Testis (tissue), 2 donors: ENCODE results near the gene SCYGR2.

Experiments
- CTCF ChIP-seq, 3 experiments: fragments of 450-650 bp in 2 of 3; fragments of 200-600 bp in 1 of 3; sonication (generic) in 1 of 3; IDR thresholded peaks; one replicate each; pipeline ENCODE4 v1.5.1; 2016 to 2019; ENCODE audit warnings: antibody characterized with exemption in 3 of 3, mild to moderate bottlenecking in 2 of 3, moderate library complexity in 1 of 3
- POLR2A ChIP-seq: fragments of 450-650 bp; IDR thresholded peaks from one replicate; pipeline ENCODE4 v1.6.1; 2017; ENCODE audit warnings: antibody characterized with exemption, mild to moderate bottlenecking, moderate library complexity

- TF ChIP-seq CTCF (IDR thresholded peaks at IDR 0.05) (no peak), POLR2A (no peak)
Observed at GRCh38 chr2:227570615-227571014, 28.1 kb upstream of the SCYGR2 start.
